GM18873 (cell line): ENCODE measurements around the gene CHRNA4.

ENCODE experiments used
- ATAC-seq: cut with Tn5 transposase; IDR thresholded peaks from one replicate; pipeline ENCODE4 v1.9.1; 2021; ENCODE audit warnings: mild to moderate bottlenecking, moderate library complexity, moderate number of reproducible peaks; ENCODE audit not compliant: unreplicated experiment, low FRiP score

Gene CHRNA4

DNA sequence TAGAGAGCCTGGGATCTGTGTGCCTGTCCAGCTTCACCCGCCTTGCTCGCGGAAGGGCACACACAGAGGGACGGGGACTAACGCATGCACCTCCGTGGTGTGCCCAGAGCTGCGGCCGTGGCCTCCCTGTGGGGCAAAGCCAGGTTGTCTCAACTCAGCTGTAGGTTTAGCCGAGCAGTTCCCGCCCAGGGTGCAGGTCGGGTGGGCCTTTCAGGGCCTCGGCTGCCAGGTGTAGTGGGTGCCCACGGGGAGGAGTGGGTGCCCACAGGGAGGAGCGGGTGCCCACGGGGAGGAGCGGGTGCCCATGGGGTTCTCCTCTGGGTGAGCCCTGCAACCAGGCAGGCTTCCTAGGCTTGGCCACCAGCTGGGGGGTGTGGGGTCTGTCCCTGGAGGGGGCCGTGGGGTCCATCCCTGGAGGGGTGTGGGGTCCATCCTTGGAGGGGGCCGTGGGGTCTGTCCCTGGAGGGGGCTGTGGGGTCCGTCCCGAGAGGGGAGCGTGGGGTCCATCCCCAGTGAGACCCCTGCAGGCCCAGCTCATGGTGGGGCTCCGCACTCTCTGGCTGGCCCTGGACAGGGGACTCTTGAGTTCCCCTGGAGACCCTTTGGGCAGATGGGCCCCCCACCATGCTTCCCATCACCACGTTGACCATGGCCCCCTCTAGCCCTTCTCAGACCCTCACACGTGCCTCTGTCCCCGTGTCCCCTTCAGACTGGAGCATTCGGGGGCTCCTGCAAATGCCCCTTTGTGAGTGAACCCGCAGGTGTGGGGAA, 37.8 kb upstream of the CHRNA4 start:
- ATAC-seq, result no peak

DNA sequence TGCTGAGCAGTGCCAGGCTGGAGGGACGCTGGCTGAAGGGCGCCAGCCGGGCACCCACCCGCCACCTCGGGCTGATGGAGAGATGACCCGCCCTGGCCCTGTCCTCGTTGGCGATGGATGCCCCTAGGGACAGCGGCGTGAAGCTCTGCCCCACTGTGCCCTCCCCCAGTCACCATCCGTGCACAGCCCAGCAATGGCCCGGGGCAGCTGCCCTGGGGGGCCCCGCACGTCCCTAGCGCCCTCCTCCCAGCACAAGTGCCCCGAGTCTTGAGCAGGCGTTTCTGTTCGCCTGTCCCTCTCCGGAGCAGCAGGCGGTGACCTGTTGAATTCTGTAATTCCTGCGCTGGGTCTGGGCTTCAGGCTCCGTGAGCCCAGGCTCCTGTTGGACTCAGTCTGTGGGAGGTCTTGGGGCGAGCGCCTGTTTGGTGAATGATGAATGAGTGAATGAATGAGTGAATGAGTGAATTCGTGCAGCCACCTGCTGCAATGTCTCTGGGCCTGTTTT, 36.8 kb upstream of the CHRNA4 start:
- no peak for ATAC-seq

DNA sequence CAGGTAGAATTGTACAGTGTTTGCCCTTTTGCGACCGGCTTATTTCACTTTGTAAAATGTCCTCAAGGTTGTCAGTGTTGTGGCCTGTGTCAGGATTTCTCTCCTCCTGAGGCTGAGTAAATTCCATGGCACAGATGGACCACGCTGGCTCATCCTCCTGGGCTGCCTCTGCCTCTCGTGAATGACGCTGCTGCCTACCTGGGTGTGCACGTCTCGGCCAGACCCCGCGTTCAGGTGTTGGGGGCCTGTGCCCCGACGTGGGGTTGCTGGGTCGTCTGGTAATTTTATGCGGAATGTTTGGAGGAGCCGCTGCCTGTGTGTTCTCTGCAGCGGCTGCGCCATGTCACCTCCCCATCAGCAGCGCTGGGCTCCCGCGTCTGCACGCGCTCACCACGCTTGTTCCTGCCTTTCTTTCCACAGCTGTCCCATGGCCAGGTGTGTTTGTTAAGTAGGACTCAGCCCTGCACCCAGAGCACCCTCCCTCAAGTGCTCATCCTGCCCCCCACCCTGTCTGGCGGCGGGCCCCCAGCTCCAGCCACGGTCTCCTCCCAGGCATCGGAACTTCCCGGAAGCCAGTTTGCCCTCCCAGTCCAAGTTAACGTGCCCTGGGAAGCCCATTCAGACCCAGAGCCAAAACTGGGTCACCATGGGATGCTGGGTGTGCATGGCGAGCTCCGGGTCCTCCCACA, 36.1 kb upstream of the CHRNA4 start:
- no peak for ATAC-seq

DNA sequence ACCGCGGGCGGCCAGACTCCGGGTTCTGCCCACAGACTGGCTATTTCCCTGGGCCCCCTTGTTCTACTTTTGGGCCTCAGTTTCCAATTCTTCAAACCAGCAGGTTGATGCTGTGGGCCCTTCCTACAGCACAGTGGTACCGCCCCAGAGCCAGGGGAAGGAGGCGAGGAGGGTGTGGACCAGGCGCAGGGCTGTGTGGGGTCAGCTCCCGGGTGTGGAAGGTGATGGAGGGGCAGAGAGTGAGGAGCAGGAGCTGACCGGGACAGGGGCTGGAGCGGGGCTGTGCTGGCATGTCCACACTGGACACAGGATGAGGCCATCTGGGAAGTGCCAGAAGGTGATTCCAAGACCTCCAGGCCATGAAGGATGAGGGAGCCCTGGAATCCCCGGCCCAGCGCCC, 35.2 kb upstream of the CHRNA4 start:
- no peak for ATAC-seq

DNA sequence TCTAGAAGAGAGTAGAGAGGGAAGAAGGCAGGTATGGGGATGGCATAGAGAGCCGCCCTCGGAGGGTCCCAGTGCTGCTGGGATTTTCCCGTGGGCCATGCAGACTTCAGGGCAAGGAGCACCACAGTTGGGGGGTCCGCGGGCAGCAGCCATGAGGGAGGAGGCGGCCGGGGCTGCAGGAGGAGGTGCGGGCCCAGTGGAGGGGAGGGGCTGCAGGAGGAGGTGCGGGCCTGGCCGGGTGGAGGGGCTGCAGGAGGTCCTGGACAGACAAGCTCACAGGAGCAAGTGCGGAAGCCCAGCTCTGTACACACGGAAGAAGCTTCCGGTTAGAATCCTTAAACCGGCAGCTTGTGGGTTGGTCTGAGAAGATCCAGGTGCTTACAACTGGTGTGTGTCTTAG, 34.6 kb upstream of the CHRNA4 start:
- ATAC-seq, result no peak

DNA sequence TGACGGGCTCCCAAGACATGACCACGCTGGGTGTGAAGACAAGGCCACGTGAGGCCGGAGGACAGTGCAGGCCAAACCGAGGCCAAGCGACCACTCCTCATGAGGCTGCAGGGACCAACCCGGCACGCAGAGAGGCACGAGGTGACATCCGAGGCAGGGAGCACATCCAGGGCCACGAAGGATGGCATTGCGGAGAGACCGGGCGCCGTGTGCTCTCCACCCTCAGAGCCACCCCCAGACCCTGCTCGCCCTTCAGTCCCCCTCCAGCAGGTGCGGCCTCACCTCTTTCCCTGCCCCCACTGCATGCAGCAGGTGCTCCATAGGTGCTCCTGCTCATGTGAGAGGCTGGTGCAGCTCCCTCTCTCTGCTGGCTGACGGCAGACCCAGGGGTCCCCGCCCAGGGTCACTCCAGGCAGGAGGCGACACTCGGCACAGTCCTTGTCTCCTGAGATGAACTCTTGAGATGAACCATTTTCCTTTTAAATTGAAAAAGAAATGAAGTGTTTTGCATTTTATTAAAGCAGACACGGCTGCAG, 33.8 kb upstream of the CHRNA4 start:
- no peak for ATAC-seq

DNA sequence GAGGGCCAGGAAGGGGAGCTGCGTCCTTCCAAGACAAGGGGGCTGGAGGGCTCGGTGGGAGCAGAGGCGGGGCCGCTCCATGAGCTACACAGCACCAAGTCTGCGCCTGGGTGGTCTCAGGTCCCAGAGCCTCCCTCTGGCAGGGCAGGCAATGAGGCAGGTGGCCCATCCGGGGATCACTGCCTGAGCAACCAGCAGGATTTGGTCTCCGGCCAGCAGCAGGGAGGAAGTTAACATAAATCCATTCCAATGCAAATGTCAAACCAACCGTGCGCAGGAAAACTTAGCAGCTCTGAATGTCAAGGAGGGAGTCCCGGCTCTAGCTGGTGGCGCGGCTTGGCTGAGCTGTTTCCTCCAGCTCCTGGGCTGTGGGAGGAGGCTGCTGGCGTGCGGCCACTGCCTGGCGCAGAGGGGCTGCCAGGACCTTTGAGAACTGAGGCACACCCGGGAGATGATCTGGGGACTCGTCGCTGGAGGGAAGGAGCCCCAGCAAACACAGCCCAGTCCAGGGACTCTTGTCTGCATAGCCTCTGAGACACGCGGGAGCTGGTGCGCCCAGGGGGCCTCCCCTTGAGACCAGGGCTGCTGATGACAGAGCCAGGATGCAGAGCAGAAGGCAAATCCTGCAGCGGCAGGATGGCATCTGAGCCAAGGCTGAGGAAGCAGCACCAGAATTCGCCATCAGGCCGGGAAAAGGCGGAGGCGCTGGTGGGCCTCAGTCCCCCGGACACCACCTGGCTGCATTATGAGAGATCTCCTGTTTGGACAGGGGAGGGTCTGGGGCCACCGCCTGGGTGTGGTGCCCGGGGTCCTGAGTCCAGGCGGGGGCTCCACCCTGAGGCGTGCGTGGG, 33.1 kb upstream of the CHRNA4 start:
- ATAC-seq, result no peak

DNA sequence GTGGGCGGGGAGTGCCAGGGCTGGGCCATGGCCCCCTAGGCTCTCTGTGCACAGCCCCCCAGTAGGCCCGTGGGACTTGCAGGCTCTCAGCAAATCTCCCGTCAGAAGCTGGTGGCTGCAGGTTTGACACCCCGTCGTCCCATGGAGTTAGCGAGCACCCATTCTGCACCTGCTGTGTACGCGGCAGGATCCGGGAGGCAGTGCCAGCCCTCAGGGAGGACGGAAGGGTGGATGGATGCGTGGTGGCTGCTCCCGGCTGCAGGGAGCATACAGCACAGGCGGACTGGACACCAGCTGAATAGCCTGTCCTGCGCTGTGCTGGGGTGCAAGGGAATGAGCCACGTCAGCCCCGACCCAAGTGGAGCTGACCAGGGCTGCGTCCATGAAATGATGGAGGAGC, 32.4 kb upstream of the CHRNA4 start:
- ATAC-seq, result no peak

DNA sequence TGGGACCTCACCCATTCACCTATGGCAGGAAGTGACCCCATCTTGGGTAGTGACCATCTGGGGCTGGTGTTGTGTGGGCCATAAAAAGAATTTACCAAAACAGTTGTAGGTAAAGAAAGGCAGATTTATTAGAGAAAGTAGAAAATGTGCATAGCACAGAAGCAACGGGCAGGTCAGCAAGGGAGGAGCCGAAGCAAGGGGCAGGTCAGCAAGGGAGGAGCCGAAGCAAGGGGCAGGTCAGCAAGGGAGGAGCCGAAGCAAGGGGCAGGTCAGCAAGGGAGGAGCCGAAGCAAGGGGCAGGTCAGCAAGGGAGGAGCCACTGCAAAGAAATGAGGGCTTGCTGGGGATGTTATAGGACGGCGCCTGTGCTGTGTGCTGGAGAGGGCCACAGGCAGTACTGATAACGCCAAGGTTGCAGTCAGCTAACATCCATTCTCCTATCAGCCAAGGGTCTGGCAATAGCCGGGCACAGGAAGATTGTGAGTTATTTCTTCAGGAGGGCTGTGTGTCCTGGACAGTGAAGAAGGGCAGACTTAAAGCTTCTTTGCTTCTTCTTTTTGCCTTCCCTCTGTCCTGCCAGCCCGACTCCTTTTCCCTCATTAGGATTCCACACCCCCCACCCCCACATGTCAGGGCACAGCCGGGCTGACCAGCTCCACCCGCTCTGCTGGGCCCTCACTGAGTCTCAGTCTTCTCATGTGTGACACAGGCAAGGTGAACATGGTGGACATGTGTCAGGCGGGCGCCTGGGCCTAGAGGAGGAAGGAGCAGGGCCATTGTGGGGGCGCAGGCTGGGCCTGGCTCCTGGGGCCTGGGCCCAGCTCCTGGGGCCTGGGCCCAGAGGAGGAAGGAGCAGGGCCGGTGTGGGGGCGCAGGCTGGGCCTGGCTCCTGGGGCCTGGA, 31.6 kb upstream of the CHRNA4 start:
- no peak for ATAC-seq

DNA sequence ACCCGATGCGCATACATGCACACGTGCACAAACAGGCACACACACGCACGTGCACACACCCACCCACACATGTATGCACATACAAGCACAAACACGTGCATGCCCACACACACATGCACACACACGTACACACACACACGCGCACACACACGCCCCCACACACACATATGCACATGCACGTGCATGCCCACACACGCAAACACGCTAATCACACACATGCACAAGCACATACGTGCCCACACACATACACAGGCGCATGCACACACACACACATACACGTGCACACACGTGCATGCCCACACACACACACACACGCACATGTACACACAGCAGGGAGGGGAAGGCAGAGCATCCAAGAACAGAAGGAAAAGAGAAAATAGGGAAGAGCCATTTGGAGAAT, 26.8 kb upstream of the CHRNA4 start:
- ATAC-seq, result no peak

DNA sequence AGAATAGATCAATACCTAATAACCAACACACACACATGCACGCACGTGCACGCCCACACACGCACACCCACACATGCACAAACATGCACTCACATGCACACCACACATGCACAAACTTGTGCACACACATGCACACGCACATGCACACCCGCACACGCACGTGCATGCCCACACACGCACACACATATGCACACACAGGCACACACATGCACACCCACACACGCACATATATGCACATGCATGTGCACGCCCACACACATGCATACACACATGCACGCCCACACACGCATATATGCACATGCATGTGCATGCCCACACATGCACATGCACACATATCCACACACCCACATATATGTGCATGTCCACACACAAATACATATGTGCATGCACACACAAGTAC, 26.2 kb upstream of the CHRNA4 start:
- ATAC-seq, result no peak

DNA sequence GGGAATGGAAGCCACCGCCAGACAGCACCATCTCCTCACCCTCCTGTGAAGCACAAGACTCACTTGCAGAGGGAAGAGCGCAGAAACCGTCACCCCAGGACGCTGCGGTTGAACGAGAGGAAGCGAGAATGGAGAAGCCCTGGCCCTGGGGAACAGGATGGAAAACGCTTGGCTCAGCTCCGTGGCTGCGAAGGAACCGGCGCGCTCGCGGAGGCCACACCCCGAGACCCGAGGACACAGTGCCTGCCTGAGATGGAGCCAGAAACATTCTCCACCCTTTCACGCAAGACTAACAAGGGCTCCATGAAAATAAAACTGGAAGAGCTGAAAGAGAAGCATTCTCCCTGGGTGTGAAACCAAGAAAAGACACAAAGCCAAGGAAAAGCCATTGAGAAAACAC, 25.3 kb upstream of the CHRNA4 start:
- ATAC-seq, result no peak

DNA sequence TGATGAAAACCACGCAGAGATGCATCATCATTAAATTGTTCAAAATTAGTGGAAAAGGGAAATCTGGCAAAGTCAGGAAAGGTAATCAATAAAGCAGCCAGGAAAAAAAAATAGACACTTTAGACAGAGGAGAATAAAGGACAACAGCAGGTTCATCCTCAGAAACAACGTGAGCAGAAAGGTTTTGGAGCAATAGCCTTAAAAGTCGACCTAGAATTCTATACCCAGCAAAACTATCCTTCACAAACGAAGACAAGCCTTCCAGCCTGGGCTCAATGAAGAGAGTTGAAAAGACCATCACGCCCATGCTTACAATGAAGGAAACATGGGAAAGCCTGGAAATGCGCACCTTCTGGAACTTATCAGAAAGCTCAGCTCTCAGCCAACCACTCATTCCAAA, 24.7 kb upstream of the CHRNA4 start:
- ATAC-seq, result no peak

DNA sequence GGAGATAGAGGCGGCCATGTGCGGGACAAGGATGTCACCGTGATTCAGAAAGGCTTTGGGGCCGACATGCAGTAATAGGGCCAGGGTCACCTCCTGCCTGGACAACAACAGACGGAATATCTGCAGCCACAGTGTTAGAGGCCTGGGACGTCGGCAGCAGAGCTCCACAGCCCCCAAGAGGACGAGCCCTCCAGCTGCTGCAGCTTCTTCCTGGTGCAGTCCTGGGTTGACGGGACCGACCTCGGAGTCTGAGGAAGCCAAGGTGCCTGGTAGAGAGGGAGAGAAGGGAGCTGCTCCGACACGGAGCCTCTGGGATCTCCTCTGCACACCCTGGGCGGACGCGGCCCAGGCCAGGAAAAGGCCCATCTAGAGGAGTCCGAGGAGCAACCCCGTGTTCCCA, 23.2 kb upstream of the CHRNA4 start:
- ATAC-seq, result no peak

DNA sequence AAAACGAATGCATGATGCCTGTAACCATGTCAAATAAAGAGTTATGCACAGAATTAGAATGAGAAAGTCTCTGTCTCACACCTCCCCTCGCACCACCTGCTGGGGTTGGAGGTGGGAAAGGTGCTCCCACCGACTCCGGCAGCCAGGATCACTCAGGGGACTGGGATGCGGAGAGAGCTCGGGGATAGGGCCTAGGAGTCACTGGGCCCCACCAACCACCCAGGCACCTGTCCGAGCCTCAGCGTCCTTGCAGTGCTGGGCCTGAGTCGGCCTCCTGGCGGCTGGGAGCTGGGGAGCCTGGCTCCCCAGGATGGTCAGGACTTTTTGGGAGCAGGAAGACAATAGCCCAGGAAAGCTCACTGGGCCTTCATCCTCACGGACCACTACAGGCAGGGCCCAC, 22.4 kb upstream of the CHRNA4 start:
- no peak for ATAC-seq

DNA sequence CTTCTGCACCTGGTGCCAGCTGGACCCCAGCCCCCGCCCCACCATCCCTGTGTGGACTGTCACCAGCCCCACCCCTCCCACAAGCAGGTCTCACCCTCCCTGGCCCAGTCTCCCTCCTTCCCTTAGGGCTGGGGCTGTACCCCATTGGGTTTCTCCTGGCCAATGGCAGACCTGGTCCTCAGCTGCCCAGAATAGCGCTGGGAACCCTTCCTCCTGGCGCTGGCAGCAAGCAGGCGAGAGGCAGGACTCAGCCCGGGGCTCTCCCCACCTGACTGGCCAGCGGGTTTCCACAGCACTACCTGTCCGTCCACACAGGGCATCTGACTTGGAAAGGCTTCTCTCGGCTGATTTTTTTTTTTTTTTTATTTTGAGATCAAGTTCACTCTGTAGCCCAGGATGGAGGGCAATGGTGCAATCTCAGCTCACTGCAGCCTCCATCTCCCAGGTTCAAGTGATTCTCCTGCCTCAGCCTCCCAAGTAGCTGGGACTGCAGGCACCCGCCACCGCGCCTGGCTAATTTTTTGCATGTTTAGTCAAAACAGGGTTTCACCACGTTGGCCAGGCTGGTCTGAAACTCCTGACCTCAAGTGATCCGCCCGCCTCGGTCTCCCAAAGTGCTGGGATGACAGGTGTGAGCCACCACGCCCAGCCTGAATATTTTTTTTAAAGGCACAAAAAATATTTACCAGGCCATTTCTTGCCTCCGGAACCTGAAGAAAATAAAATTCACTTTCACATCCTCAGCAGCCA, 21.6 kb upstream of the CHRNA4 start:
- ATAC-seq, result no peak

DNA sequence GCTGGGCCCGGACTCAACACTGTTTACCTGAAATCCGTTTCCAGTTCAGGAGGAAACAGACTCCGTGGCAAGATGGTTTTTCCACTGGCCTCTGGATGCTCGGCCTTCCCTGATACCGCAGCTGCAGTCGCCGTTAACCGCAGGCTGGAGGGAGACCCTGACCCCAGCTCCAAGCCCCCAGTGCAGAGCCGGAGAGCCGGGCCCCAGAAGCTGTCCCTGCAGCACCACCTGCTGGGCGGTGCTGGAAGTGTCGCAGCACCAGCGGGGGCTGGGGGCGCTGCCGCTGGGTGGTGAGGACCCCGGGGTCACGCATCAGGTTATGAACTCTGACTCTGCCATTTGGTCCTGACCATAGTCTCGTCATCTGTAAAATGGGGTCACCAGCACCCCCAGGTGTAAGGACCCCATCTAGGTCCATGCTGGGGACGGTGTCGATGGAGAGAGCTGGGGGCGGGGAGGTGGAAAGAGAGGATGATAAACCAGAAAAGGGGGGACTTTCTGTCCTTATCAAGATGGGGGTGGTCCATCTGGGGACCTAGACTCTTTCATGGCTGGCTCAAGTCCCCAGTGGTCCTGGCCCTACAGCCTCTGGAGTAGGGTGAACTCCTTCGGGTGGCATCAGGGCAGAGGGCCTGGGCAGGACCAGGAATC, 20.8 kb upstream of the CHRNA4 start:
- no peak for ATAC-seq

DNA sequence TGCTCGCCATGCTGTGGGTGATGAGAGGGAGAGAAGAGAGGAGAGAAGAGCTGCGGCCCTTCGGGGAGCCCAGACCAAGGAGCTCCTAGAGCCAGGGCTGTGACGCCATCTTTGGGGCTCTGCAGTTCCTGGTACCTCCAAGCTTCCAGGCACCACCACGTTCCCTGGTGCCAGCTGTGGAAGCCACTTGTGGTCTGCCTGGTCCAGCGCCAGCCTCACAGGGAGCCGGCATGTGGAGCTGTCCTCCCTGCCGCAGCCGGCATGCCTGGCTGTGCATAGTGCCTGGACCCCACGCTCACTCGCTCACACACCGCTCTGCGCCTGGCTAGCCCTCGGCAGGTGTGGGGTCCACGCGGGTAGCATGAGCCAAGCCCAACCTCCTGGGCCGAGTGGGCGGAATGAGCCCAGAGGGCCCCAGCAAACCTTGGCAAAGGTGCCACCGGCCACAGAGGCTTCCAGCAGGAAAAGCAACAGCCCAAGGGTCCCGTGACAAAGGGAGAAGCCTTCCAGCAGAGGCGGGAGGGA, 19.3 kb upstream of the CHRNA4 start:
- ATAC-seq, result no peak
